Esophagus muscularis mucosa (tissue), 4 donors: ENCODE data around the gene APOBEC3B. TPM values are rescaled to one million over a fixed set of nuclear protein-coding genes. Genes with fewer than 3 reads are reported as not detected.
"Not testable (repeated sequence)": the region's sequence is repeated elsewhere in the genome, so short reads cannot be mapped to it uniquely, and the experiment has no call there.

Source experiments
- DNase-seq: peaks from one replicate; pipeline ENCODE4 v3.0.0-alpha.2; 2017; ENCODE audit errors: extremely low spot score
- H3K27ac ChIP-seq, 4 donors: fragments of 200-600 bp; sonication (generic); replicated peaks in 1 of 4; 1 replicate in 3 of 4; 2 replicates in 1 of 4; pipeline ENCODE4 v1.5.1; 2016 to 2019; ENCODE audit warnings: mild to moderate bottlenecking in 1 of 4
- H3K27me3 ChIP-seq, 4 donors: fragments of 200-600 bp; sonication (generic); one replicate each; pipeline versions ENCODE4 v1.5.1 to v1.6.0; 2016 to 2019
- H3K36me3 ChIP-seq, 4 donors: fragments of 200-600 bp; sonication (generic); one replicate each; pipeline ENCODE4 v1.5.1; 2016 to 2019
- H3K4me1 ChIP-seq, 4 donors: fragments of 200-600 bp; sonication (generic); one replicate each; pipeline ENCODE4 v1.5.1; 2016 to 2019
- H3K4me3 ChIP-seq, 4 donors: fragments of 200-600 bp; sonication (generic); 1 replicate in 2 of 4; 2 replicates in 2 of 4; pipeline ENCODE4 v1.5.1; 2016 to 2019; ENCODE audit warnings: mild to moderate bottlenecking in 4 of 4, moderate library complexity in 1 of 4
- H3K9me3 ChIP-seq, 4 donors: fragments of 200-600 bp; sonication (generic); 1 replicate in 3 of 4; 2 replicates in 1 of 4; pipeline ENCODE4 v1.5.1; 2016 to 2019
- EP300 ChIP-seq: sonication (generic); formaldehyde crosslinking; IDR thresholded peaks from one replicate; pipeline ENCODE4 v1.6.1; 2017; ENCODE audit warnings: antibody characterized with exemption
- POLR2A ChIP-seq: fragments of 450-650 bp; IDR thresholded peaks from one replicate; pipeline ENCODE4 v1.6.1; 2017; ENCODE audit warnings: antibody characterized with exemption, moderate library complexity, mild to moderate bottlenecking, low read depth
- POLR2AphosphoS5 ChIP-seq, 2 donors: sonication (generic); formaldehyde crosslinking; IDR thresholded peaks; one replicate each; pipeline ENCODE4 v1.6.1; 2017; ENCODE audit warnings: antibody characterized with exemption in 2 of 2
- WGBS: methylation state at CpG from one replicate; pipeline ENCODE4 v1.1.5; 2018; 5-methylcytosine and 5-hydroxymethylcytosine counted together
- intact Hi-C: fragments of 100-400 bp; cut with DNase I; formaldehyde crosslinking; loops from one replicate; pipeline ENCODE4 v1.15.1; 2023
- total RNA-seq, 4 donors: library from RNA; depleted of rRNA; stranded (reverse); fragments of >200 nt; gene quantifications; one replicate each; pipeline versions ENCODE4 v1.1.0 to v1.2.1, GENCODE V29; 2016
- TF ChIP-seq, protein P1 (sequence below), 3 experiments: fragments of 200-600 bp in 2 of 3; fragments of 450-650 bp in 1 of 3; sonication (generic) in 2 of 3; IDR thresholded peaks; one replicate each; pipeline ENCODE4 v1.5.1; 2017 to 2019; ENCODE audit warnings: antibody characterized with exemption in 3 of 3, mild to moderate bottlenecking in 2 of 3, moderate library complexity in 1 of 3

Gene APOBEC3B
- total RNA-seq, 4 donors from 2014 or later: 0.50 TPM; not detected in 3

DNA sequence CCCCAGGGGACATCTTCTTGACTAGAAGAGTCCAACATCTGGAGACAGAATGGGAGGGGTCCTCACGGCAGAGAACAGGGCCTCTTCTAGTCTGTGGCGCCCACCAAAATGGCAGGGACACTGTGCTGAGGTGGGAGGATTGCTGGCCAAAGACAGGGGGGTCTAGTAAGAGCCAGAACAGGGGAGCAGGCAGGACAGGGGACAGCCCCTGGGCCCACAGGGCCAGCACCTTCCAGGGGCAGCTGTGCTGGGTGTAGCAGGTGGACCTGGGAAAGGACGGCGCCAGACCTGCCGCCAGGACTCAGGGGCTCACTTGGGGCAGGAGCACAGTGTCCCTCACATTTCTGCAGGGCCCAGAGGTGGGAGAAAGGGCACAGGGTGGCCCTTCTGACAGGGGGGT lies 25.6 kb upstream of the APOBEC3B start:
- intact Hi-C loops: no loop called here
- no peak for DNase-seq

DNA sequence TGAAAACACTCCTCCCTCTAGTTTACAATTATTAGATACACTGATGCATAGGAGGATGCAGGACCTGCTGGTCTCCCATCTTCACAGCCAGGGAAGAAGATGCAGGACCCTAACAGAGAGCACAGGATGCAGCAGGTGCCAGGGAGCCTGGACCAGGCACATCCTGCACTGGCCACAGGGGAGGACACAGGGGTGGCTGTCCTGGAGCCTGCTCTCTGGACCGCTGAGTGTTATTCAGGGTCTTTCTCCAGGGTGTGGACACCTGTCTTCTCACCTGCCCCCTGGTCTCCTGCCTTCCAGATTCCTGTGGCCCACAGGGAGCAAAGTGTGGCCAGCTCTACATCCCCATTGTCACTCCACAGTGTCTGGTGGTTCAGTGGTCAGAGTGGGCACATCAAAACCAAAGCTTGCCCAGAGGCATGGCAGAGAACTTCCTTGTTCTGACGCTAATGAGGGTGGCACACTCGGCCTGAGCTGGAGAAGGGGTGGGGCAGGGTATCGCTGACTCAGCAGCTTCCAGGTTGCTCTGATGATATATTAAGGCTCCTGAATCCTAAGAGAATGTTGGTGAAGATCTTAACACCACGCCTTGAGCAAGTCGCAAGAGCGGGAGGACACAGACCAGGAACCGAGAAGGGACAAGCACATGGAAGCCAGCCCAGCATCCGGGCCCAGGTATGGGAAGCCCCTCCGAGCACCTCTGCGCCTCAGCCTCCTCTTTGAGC lies 24.9 kb upstream of the APOBEC3B start, which contains the start of gene APOBEC3A:
Gene APOBEC3A, plus strand, starts transcription at position 564 of the 725 bp plus-strand sequence. Its CDS starts 83 bp downstream, at position 647.
- H3K27ac ChIP-seq: no peak within 1 kb of the TSS
- no peak for DNase-seq

More for the DNA sequence above, 25.6 kb upstream of the APOBEC3B start:
- H3K4me1 ChIP-seq: no peaks in the 10 kb centered on the region
- no peaks in the 10 kb centered on the region for H3K36me3 ChIP-seq
- no peak overlapping the region for H3K4me3 ChIP-seq
- no peaks in the 10 kb centered on the region for H3K9me3 ChIP-seq
- no peak overlapping the region for H3K27ac ChIP-seq
- TF ChIP-seq POLR2A (no peak), POLR2AphosphoS5 (IDR thresholded peaks at IDR 0.05) (no peak), EP300 (no peak)
- TF ChIP-seq, protein P1, sequence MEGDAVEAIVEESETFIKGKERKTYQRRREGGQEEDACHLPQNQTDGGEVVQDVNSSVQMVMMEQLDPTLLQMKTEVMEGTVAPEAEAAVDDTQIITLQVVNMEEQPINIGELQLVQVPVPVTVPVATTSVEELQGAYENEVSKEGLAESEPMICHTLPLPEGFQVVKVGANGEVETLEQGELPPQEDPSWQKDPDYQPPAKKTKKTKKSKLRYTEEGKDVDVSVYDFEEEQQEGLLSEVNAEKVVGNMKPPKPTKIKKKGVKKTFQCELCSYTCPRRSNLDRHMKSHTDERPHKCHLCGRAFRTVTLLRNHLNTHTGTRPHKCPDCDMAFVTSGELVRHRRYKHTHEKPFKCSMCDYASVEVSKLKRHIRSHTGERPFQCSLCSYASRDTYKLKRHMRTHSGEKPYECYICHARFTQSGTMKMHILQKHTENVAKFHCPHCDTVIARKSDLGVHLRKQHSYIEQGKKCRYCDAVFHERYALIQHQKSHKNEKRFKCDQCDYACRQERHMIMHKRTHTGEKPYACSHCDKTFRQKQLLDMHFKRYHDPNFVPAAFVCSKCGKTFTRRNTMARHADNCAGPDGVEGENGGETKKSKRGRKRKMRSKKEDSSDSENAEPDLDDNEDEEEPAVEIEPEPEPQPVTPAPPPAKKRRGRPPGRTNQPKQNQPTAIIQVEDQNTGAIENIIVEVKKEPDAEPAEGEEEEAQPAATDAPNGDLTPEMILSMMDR (IDR thresholded peaks at IDR 0.05): no peak
- WGBS: 86% methylated on average over 2 of the region's 5 CpGs
- peaks cover 0 to 4% (median 0%) of the 10 kb centered on the region in 4 donors for H3K27me3 ChIP-seq

DNA sequence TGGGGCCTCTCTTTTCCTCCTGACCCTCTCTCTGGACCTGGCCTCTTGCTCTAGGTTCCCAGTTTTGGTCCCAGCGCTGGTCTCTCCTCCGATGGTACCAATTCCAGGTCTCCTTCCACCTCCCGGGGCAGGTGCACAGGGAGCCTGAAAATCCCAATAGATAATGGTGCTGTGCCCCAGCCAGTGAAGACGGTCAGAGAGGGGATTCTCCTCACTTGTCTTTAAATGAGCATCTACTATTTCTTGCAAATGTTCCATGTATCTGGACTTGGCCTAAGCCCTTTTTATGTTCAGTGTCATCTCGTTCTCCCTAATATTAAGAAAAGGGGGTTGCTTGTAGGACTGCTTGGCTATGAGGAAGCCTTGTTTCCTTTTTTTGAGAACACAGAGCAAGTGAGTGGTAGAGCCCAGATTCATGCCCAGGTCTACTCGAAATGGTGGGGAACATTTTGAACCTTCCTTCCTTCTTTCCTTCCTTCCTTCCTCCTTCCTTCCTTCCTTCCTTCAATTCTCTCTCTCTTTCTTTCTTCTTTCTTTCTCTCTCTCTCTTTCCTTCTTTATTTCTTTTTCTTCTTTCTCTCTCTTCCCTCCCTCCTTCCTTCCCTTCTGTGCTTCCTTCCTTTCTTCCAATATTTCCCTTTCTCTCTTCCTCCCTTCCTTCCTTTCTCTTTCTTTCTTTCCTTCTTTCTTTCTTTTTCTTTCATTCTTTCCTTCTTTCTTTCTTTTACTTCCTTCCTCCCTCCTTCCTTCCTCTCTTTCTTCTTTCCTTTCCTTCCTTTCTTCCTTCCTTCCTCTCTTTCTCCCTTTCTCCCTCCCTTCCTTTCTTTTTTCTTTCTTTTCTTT lies 24.1 kb upstream of the APOBEC3B start:
- no peak overlapping the region for H3K4me3 ChIP-seq
- H3K27me3 ChIP-seq: peaks cover 0 to 4% (median 0%) of the 10 kb centered on the region in 4 donors
- no peak overlapping the region for H3K27ac ChIP-seq
- no peaks in the 10 kb centered on the region for H3K4me1 ChIP-seq
- 80% methylated on average over 6 of the region's 6 CpGs for WGBS
- no peak for DNase-seq
- no peaks in the 10 kb centered on the region for H3K9me3 ChIP-seq
- H3K36me3 ChIP-seq: no peaks in the 10 kb centered on the region
- TF ChIP-seq POLR2AphosphoS5 (IDR thresholded peaks at IDR 0.05): no peak
- no peak for TF ChIP-seq EP300
- TF ChIP-seq, protein P1 (IDR thresholded peaks at IDR 0.05): no peak
- intact Hi-C loops: no loop called here

More for the DNA sequence above, 24.9 kb upstream of the APOBEC3B start, which contains the start of gene APOBEC3A:
- peaks cover 0 to 4% (median 0%) of the 10 kb centered on the region in 4 donors for H3K27me3 ChIP-seq
- TF ChIP-seq POLR2AphosphoS5 (IDR thresholded peaks at IDR 0.05) (no peak), EP300 (no peak), POLR2A (no peak)
- H3K4me1 ChIP-seq: no peaks in the 10 kb centered on the region
- intact Hi-C loops: no loop called here
- H3K36me3 ChIP-seq: no peaks in the 10 kb centered on the region
- 84% methylated on average over 10 of the region's 11 CpGs for WGBS
- H3K4me3 ChIP-seq: no peak within 1 kb of the TSS
- no peaks in the 10 kb centered on the region for H3K9me3 ChIP-seq

DNA sequence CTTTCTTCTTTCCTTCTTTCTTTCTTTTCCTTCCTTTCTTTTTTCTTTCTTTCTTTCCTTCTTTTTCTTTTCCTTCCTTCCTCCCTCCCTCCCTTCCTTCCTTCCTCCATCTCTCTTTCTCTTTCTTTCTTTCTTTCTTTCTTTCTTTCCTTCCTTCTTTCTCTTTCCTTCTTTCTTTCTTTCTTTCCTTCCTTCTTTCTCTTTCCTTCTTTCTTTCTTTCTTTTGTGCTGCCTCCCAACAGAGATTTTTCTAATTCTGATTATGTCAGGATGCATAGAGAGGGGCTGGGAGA lies 23.6 kb upstream of the APOBEC3B start:
- H3K36me3 ChIP-seq, H3K4me1 ChIP-seq, H3K9me3 ChIP-seq, intact Hi-C loops, DNase-seq, H3K27me3 ChIP-seq, H3K27ac ChIP-seq, H3K4me3 ChIP-seq: not testable (repeated sequence)

DNA sequence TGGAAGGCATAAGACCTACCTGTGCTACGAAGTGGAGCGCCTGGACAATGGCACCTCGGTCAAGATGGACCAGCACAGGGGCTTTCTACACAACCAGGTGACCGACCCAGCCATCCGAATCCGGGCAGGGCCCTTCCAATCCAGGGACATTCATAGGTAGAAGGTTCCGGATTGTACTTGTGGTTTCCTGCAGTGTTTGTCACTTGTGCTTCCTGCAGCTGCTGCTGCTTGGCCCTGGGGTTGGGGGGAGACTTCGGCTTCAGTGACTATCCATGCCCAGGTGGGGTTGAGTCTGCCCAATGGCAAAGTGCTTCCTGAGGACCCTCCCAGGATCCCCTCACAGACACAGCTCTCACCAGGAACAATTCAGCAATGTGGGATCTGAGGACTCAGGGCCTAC lies 22.6 kb upstream of the APOBEC3B start:
- Histone ChIP-seq H3K27ac (no peak overlapping the region), H3K4me1 (no peaks in the 10 kb centered on the region), H3K36me3 (no peaks in the 10 kb centered on the region), H3K4me3 (no peak overlapping the region), H3K27me3 (peaks cover 0 to 4% (median 0%) of the 10 kb centered on the region in 4 donors), H3K9me3 (no peaks in the 10 kb centered on the region)
- intact Hi-C loops: no loop called here
- DNase-seq: no peak
- 80% methylated on average over 7 of the region's 8 CpGs for WGBS
- TF ChIP-seq POLR2AphosphoS5 (IDR thresholded peaks at IDR 0.05): no peak
- TF ChIP-seq, protein P1 (IDR thresholded peaks at IDR 0.05): no peak

DNA sequence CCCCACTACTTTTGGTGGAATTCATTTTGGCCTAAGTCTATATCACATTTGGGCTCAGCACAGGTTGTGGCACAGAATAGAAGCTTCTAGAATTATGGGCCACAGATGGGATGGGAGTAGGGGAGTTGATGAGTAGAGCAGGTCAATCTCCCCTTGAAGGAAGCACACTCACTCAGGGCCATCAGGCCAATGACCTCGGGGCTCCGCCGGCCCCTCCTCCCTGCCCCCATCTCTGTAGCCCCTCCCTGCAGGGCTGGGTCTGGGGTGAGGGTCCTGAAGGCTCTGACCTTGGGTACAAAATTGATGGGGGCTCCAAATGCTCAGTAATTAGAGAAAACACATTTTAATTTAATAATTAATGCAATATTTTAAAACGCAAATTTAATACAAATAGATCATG lies 21.5 kb upstream of the APOBEC3B start:
- H3K36me3 ChIP-seq, intact Hi-C loops, H3K9me3 ChIP-seq, H3K4me3 ChIP-seq, H3K27me3 ChIP-seq, H3K4me1 ChIP-seq, DNase-seq, H3K27ac ChIP-seq: not testable (repeated sequence)
- 89% methylated on average over 1 of the region's 4 CpGs for WGBS

DNA sequence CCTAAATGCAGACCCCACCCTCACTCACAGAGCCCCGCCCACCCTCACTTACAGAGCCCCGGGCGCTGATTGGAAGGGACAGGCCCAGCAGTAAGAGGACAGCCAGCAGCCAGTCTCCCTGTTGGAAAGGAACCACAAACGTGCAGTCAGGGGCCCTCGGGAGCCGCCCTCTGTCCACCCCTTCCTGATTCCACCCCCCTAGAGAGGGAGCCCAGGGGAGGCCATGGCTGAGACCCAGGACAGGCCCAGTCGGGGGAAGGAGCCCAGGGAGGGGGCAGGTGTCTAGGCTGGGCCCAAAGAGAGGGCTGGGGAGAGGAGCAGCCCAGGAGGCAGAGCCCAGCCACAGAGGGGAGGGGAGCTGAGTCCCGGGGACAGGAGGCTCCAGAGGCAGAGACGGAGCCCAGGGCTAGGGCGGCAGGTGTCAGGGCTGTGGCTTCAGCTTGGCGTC lies 18.8 kb upstream of the APOBEC3B start:
- intact Hi-C loops, H3K27ac ChIP-seq, DNase-seq, H3K4me3 ChIP-seq, H3K36me3 ChIP-seq, H3K9me3 ChIP-seq, H3K4me1 ChIP-seq: not testable (repeated sequence)
- no CpG with 5 or more reads among the region's 11 CpGs for WGBS
- H3K27me3 ChIP-seq: peaks cover 0 to 17% (median 0%) of the 10 kb centered on the region in 4 donors
